Embryonic facial prominence (tissue), 1 donor: ENCODE results near the gene NDUFAF2.

Source experiments
- DNase-seq: peaks from one replicate; pipeline ENCODE4 v3.0.0-alpha.2; 2016; ENCODE audit errors: extremely low spot score

Gene NDUFAF2

GRCh38 chr5:61119066-61119465, 174.1 kb downstream of the NDUFAF2 start:
- DNase-seq: no peak

GRCh38 chr5:61120534-61120933, 175.5 kb downstream of the NDUFAF2 start:
- no peak for DNase-seq

GRCh38 chr5:61123145-61123544, 178.1 kb downstream of the NDUFAF2 start:
- no peak for DNase-seq

GRCh38 chr5:61130289-61130688, 185.3 kb downstream of the NDUFAF2 start:
- DNase-seq: no peak

GRCh38 chr5:61132559-61132958, 187.6 kb downstream of the NDUFAF2 start:
- DNase-seq: no peak

GRCh38 chr5:61137835-61138234, 192.8 kb downstream of the NDUFAF2 start:
- DNase-seq: no peak

GRCh38 chr5:61139094-61139873, 194.3 kb downstream of the NDUFAF2 start:
- DNase-seq: no peak

- DNase-seq: no peak
These were observed 194.9 kb downstream of the NDUFAF2 start for GRCh38 chr5:61139931-61140330.

GRCh38 chr5:61141801-61142200, 196.8 kb downstream of the NDUFAF2 start:
- no peak for DNase-seq

GRCh38 chr5:61142391-61142790, 197.4 kb downstream of the NDUFAF2 start:
- DNase-seq: no peak

GRCh38 chr5:61142811-61143210, 197.8 kb downstream of the NDUFAF2 start:
- no peak for DNase-seq

- DNase-seq: no peak
These were observed 203.5 kb downstream of the NDUFAF2 start for GRCh38 chr5:61148515-61148914.

- DNase-seq: no peak
These were observed 206.9 kb downstream of the NDUFAF2 start for GRCh38 chr5:61151893-61152292.

- no peak for DNase-seq
These were observed 214.1 kb downstream of the NDUFAF2 start for GRCh38 chr5:61159070-61159469.

GRCh38 chr5:61159836-61160235, 214.8 kb downstream of the NDUFAF2 start:
- DNase-seq: no peak

GRCh38 chr5:61160497-61160896, 215.5 kb downstream of the NDUFAF2 start:
- DNase-seq: no peak

- peak; percentile 49 for DNase-seq
These were observed 217.2 kb downstream of the NDUFAF2 start, which contains the start of gene SMIM15 for GRCh38 chr5:61162010-61162831. Gene SMIM15 (minus strand): TSS chr5:61162468. CDS start chr5:61160171, 2,297 bp downstream.

GRCh38 chr5:61162832-61163567, 218.0 kb downstream of the NDUFAF2 start:
- DNase-seq: no peak

- no peak for DNase-seq
These were observed 218.9 kb downstream of the NDUFAF2 start for GRCh38 chr5:61163905-61164304.

- no peak for DNase-seq
These were observed 222.4 kb downstream of the NDUFAF2 start for GRCh38 chr5:61167382-61167781.

- DNase-seq: no peak
These were observed 223.9 kb downstream of the NDUFAF2 start for GRCh38 chr5:61168951-61169350.

- no peak for DNase-seq
These were observed 226.5 kb downstream of the NDUFAF2 start for GRCh38 chr5:61171479-61171878.
